Left lung (tissue), 10 donors: ENCODE measurements around the gene FNDC3B. TPM values are rescaled to one million over a fixed set of nuclear protein-coding genes. Genes with fewer than 3 reads are reported as not detected.
A peak's percentile ranks its signal among the peaks of the same experiment; 100 is the strongest.

Experiments
- ATAC-seq: fragments of 200-7000 bp; cut with Tn5 transposase; one replicate; pipeline ENCODE4 v1.9.1; 2020; ENCODE audit warnings: moderate library complexity
- DNase-seq, 4 donors: peaks; one replicate each; pipeline ENCODE4 v3.0.0-alpha.2; 2013 to 2020
- H3K27ac ChIP-seq, 2 donors: fragments of 200-600 bp; sonication (generic) in 1 of 2; one replicate each; pipeline versions ENCODE4 v1.5.0 to v1.8.0; 2020 to 2021
- H3K27me3 ChIP-seq, 2 donors: fragments of 200-600 bp; sonication (generic) in 1 of 2; one replicate each; pipeline versions ENCODE4 v1.5.0 to v1.8.0; 2020 to 2021
- H3K36me3 ChIP-seq, 2 donors: fragments of 200-600 bp; sonication (generic) in 1 of 2; one replicate each; pipeline versions ENCODE4 v1.5.0 to v1.8.0; 2020 to 2021
- H3K4me1 ChIP-seq, 2 donors: fragments of 200-600 bp; one replicate each; pipeline ENCODE4 v1.8.0; 2021
- H3K4me3 ChIP-seq, 2 donors: fragments of 200-600 bp; sonication (generic) in 1 of 2; one replicate each; pipeline versions ENCODE4 v1.5.0 to v1.8.0; 2020 to 2021; ENCODE audit warnings: mild to moderate bottlenecking in 1 of 2
- H3K9me3 ChIP-seq, 2 donors: fragments of 200-600 bp; sonication (generic) in 1 of 2; one replicate each; pipeline versions ENCODE4 v1.5.0 to v1.8.0; 2020 to 2021
- CTCF ChIP-seq, 2 donors: fragments of 200-600 bp; sonication (generic) in 1 of 2; IDR thresholded peaks; one replicate each; pipeline versions ENCODE4 v1.5.0 to v1.8.0; 2021; ENCODE audit warnings: antibody characterized with exemption in 2 of 2
- intact Hi-C, 2 donors: fragments of 100-400 bp; cut with DNase I; formaldehyde crosslinking; loops; one replicate each; pipeline versions ENCODE4 v1.11.2 to v1.14.2; 2022
- polyA plus RNA-seq, 6 donors: library from polyadenylated mRNA; unstranded; fragments of 120-200 nt; gene quantifications; one replicate each; pipeline ENCODE4 v1.2.1, GENCODE V29; 2013; ENCODE audit not compliant: insufficient read length in 6 of 6
- total RNA-seq, 2 donors: library from RNA; stranded (reverse); fragmentation: NEBNext Ultra II Directional; extraction: Animal tissue kit (Norgen Biotek cat#: 25700); gene quantifications; one replicate each; pipeline ENCODE4 v1.2.1, GENCODE V29; 2021
- donor health status: DM: no; HTN: yes; CAD: no.
- donor health status: DM: no; HTN: no; CAD: no.

The FNDC3B gene
- total and polyA plus RNA-seq, 8 donors, result 35.2 to 185 (median 42.3) TPM

GRCh38 chr3:172065527-172065926 lies 26.1 kb downstream of the FNDC3B start:
- H3K27me3 ChIP-seq, result no peaks in the 10 kb centered on the region
- DNase-seq (peak in 2 of 4 donors; percentile 62 to 64), ATAC-seq (no peak)
- peak overlapping the region; percentile 41 to 45 for H3K27ac ChIP-seq
- H3K36me3 ChIP-seq, result no peaks in the 10 kb centered on the region
- intact Hi-C loops, result no loop called here
- H3K4me3 ChIP-seq, result no peak overlapping the region
- H3K4me1 ChIP-seq, result peaks cover 47 to 98% of the 10 kb centered on the region in 2 donors
- no peak for TF ChIP-seq CTCF (IDR thresholded peaks at IDR 0.05)
- no peaks in the 10 kb centered on the region for H3K9me3 ChIP-seq

- Histone ChIP-seq H3K4me3 (no peak overlapping the region), H3K9me3 (no peaks in the 10 kb centered on the region), H3K36me3 (no peaks in the 10 kb centered on the region), H3K27ac (peak overlapping the region; percentile 41 to 45), H3K27me3 (no peaks in the 10 kb centered on the region), H3K4me1 (peaks cover 47 to 98% of the 10 kb centered on the region in 2 donors)
- DNase-seq, result peak in 1 of 4 donors; percentile 50
- TF ChIP-seq CTCF (IDR thresholded peaks at IDR 0.05), result no peak
- intact Hi-C loops, result no loop called here
- peak; percentile 70 for ATAC-seq
Observed at GRCh38 chr3:172065967-172066762, 26.8 kb downstream of the FNDC3B start.

- Histone ChIP-seq H3K36me3 (no peaks in the 10 kb centered on the region), H3K27ac (peak overlapping the region in 1 of 2 donors; percentile 45), H3K4me3 (no peak overlapping the region), H3K9me3 (no peaks in the 10 kb centered on the region), H3K4me1 (peaks cover 44 to 98% of the 10 kb centered on the region in 2 donors), H3K27me3 (no peaks in the 10 kb centered on the region)
- ATAC-seq, result no peak
- intact Hi-C loops, result no loop called here
- TF ChIP-seq CTCF (IDR thresholded peaks at IDR 0.05), result no peak
- no peak for DNase-seq
Observed at GRCh38 chr3:172066880-172067796, 27.8 kb downstream of the FNDC3B start.

GRCh38 chr3:172067837-172068440 lies 28.6 kb downstream of the FNDC3B start:
- Histone ChIP-seq H3K36me3 (peaks cover 0 to 4% of the 10 kb centered on the region in 2 donors), H3K4me1 (peaks cover 37 to 98% of the 10 kb centered on the region in 2 donors), H3K27ac (peak overlapping the region in 1 of 2 donors; percentile 41), H3K4me3 (no peak overlapping the region), H3K9me3 (no peaks in the 10 kb centered on the region), H3K27me3 (no peaks in the 10 kb centered on the region)
- intact Hi-C loops, result no loop called here
- TF ChIP-seq CTCF (IDR thresholded peaks at IDR 0.05), result no peak
- ATAC-seq, result no peak
- DNase-seq, result no peak
